ENCODE measurements around the gene ULK4.

GRCh38 chr3:41202075-41202833 is 759.6 kb downstream of the ULK4 start:
- TF ChIP-seq EP300 (IDR thresholded peaks at IDR 0.05; ENCODE audit: borderline replicate concordance in 1 of 2, low read depth in 1 of 2, low read length in 1 of 2), result no peak
- TF ChIP-seq CTCF (IDR thresholded peaks at IDR 0.05), result no peak
- no peak for TF ChIP-seq POLR2AphosphoS5 (IDR thresholded peaks at IDR 0.05; ENCODE audit: low read depth, low read length)
- no peak for TF ChIP-seq MAX (IDR thresholded peaks at IDR 0.05; ENCODE audit: low read depth)
- no peak for TF ChIP-seq NFIC (IDR thresholded peaks at IDR 0.05; ENCODE audit: borderline replicate concordance)
- no peak for TF ChIP-seq SIN3A (IDR thresholded peaks at IDR 0.05; ENCODE audit: borderline replicate concordance, low read depth, low read length)
- no peak for TF ChIP-seq REST (IDR thresholded peaks at IDR 0.05; ENCODE audit: low read depth, low read length)
- TF ChIP-seq TAF1 (IDR thresholded peaks at IDR 0.05; ENCODE audit: borderline replicate concordance, low read depth, low read length), result no peak
- TF ChIP-seq CHD2 (IDR thresholded peaks at IDR 0.05; ENCODE audit: low read length, partially characterized antibody), result no peak
- TF ChIP-seq RCOR1 (IDR thresholded peaks at IDR 0.05; ENCODE audit: low read length), result no peak
- TF ChIP-seq YY1 (IDR thresholded peaks at IDR 0.05; ENCODE audit: low read depth), result no peak
- no peak for TF ChIP-seq NRF1 (IDR thresholded peaks at IDR 0.05; ENCODE audit: low read depth, low read length)
- no peak for TF ChIP-seq ZBTB33 (IDR thresholded peaks at IDR 0.05; ENCODE audit: borderline replicate concordance, low read depth)
